Activated T-cell treated with anti-CD3 and anti-CD28 coated beads for 48 hours (primary cell): Measurements from ENCODE around the gene RAD51B.

Experiments used
- DNase-seq: peaks from one replicate; pipeline ENCODE4 v3.0.0-alpha.2; 2020; ENCODE audit warnings: low read depth

RAD51B gene

GRCh38 chr14:68337279-68337678, 517.7 kb downstream of the RAD51B start:
- no peak for DNase-seq

- no peak for DNase-seq
Observed at GRCh38 chr14:68340262-68340661, 520.7 kb downstream of the RAD51B start.

- DNase-seq: no peak
Observed at GRCh38 chr14:68341411-68342212, 522.0 kb downstream of the RAD51B start.

- DNase-seq: no peak
Observed at GRCh38 chr14:68342216-68342763, 522.7 kb downstream of the RAD51B start.

GRCh38 chr14:68343534-68344118, 524.0 kb downstream of the RAD51B start:
- DNase-seq: no peak

- DNase-seq: no peak
Observed at GRCh38 chr14:68345738-68346137, 526.2 kb downstream of the RAD51B start.

GRCh38 chr14:68346556-68347343, 527.2 kb downstream of the RAD51B start:
- no peak for DNase-seq

GRCh38 chr14:68349900-68350629, 530.5 kb downstream of the RAD51B start:
- no peak for DNase-seq

- no peak for DNase-seq
Observed at GRCh38 chr14:68355415-68355814, 535.8 kb downstream of the RAD51B start.

GRCh38 chr14:68357777-68358176, 538.2 kb downstream of the RAD51B start:
- no peak for DNase-seq

GRCh38 chr14:68358500-68358899, 538.9 kb downstream of the RAD51B start:
- DNase-seq: no peak

GRCh38 chr14:68359022-68359836, 539.6 kb downstream of the RAD51B start:
- no peak for DNase-seq

- DNase-seq: no peak
Observed at GRCh38 chr14:68359837-68360552, 540.4 kb downstream of the RAD51B start.

GRCh38 chr14:68361231-68361630, 541.7 kb downstream of the RAD51B start:
- no peak for DNase-seq

GRCh38 chr14:68362846-68363245, 543.3 kb downstream of the RAD51B start:
- DNase-seq: no peak

GRCh38 chr14:68363466-68363842, 543.9 kb downstream of the RAD51B start:
- no peak for DNase-seq

GRCh38 chr14:68363843-68364767, 544.5 kb downstream of the RAD51B start:
- DNase-seq: no peak

GRCh38 chr14:68364792-68365192, 545.2 kb downstream of the RAD51B start:
- DNase-seq: no peak

GRCh38 chr14:68365228-68365627, 545.6 kb downstream of the RAD51B start:
- no peak for DNase-seq
